ENCODE results near the gene ZNF516. TPM values are rescaled to one million over a fixed set of nuclear protein-coding genes. Genes with fewer than 3 reads are reported as not detected.

ZNF516 gene
- total and polyA plus RNA-seq, 2 of the 4 experiments (the other 2 are of a cell fraction), result 7.9 to 16.9 TPM

DNA sequence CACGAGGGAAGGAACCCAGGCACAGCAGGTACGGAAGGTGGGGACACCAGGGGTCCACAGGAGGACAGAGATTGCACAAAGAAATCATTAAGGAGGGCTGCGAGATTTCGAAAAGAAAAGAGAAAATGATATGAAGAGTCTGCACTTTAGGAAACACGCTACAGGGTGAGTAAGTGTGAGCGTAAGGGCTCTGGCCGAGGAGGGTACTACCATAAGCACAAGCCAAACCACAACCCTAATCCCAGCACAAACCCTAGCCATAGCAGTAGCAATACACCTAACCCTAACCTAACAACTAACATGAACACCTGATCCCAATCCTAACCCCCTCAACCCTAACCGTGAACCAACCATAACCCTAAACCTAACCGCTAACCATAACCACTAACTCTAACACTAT lies 104.0 kb downstream of the ZNF516 start:
- CTCF ChIA-PET, result no interaction called here
- 89 to 100% methylated on average over 2 of the region's 9 CpGs for WGBS, 2 experiments (ENCODE audit: extremely low coverage in 2 of 2, insufficient read length in 1 of 2)
- no TSS peak for BruUV-seq (replicated peaks)

More for the DNA sequence above, 104.0 kb downstream of the ZNF516 start:
- Histone ChIP-seq H3K9me1 (ENCODE audit: insufficient read depth, low read length) (peaks cover 43% of the 10 kb centered on the region), H3K4me2 (ENCODE audit: low read depth, low read length) (no peak overlapping the region), H3K9ac (ENCODE audit: low read depth, low read length) (no peak overlapping the region), H2BK15ac (ENCODE audit: low read depth, low read length) (no peak overlapping the region), H3K4me1 (ENCODE audit: control insufficient read depth, insufficient read depth, low read length) (peaks cover 18% of the 10 kb centered on the region), H3K56ac (ENCODE audit: extremely low read depth, insufficient read depth, low read length) (no peak overlapping the region), H2BK5ac (ENCODE audit: low read depth, low read length, poor library complexity, severe bottlenecking) (no peak overlapping the region), H2BK120ac (ENCODE audit: low read depth, low read length) (no peak overlapping the region), H3K9me3 (ENCODE audit: control insufficient read depth, insufficient read depth, low read length) (no peaks in the 10 kb centered on the region), H4K91ac (ENCODE audit: insufficient read depth, low read depth, low read length) (no peak overlapping the region), H3K4me3 (ENCODE audit: insufficient read depth, low read depth, low read length) (no peak overlapping the region), H3K23ac (ENCODE audit: low read depth, low read length) (no peak overlapping the region), H2AK5ac (ENCODE audit: low read depth, low read length) (no peak overlapping the region), H3K36me3 (ENCODE audit: control insufficient read depth, insufficient read depth, low read length) (peaks cover 4% of the 10 kb centered on the region; the same call in 1 of the 2 replicates), H3K27ac (ENCODE audit: insufficient read depth, low read length) (no peak overlapping the region), H3K4ac (ENCODE audit: low read depth, low read length) (no peak overlapping the region), H3K14ac (replicated peaks; ENCODE audit: low read depth, low read length) (no peak overlapping the region), H2BK20ac (ENCODE audit: low read depth, low read length) (no peak overlapping the region), H4K20me1 (ENCODE audit: insufficient read depth, low read length) (peaks cover 79% of the 10 kb centered on the region), H4K8ac (ENCODE audit: low read depth in 2 of 2, low read length in 2 of 2) (no peak overlapping the region), H2AK9ac (replicated peaks; ENCODE audit: low read depth, low read length, poor library complexity) (no peak overlapping the region), H2AFZ (replicated peaks; ENCODE audit: low read length, poor library complexity) (no peak overlapping the region), H3K79me1 (ENCODE audit: low read depth in 1 of 2, low read length in 2 of 2) (peaks cover 39 to 78% of the 10 kb centered on the region in 2 experiments), H3K27me3 (ENCODE audit: control insufficient read depth, insufficient read depth, low read length) (no peaks in the 10 kb centered on the region), H4K5ac (ENCODE audit: low read depth, low read length) (no peak overlapping the region), H3K18ac (ENCODE audit: low read depth, low read length) (no peak overlapping the region)
- in situ Hi-C loops (cut with MboI; ENCODE audit: low sequenced_read_pairs) (no loop called here), dilution Hi-C loops (cut with HindIII; ENCODE audit: low sequenced_read_pairs, unreplicated experiment) (no loop called here), intact Hi-C loops (cut with micrococcal nuclease) (no loop called here)
- ATAC-seq (ENCODE audit: low read depth), result no peak
- no peak for DNase-seq
- POLR2A ChIA-PET (ENCODE audit: unreplicated experiment), result no interaction called here
- TF ChIP-seq NFE2L2 (IDR thresholded peaks at IDR 0.05; ENCODE audit: low read depth, low read length) (no peak), SMC3 (IDR thresholded peaks at IDR 0.05; ENCODE audit: low read depth, low read length) (no peak), RAD21 (IDR thresholded peaks at IDR 0.05; ENCODE audit: low read length) (no peak), RCOR1 (IDR thresholded peaks at IDR 0.05; ENCODE audit: insufficient replicate concordance, low read length) (no peak), POLR2A (IDR thresholded peaks at IDR 0.05; ENCODE audit: low read depth, low read length) (no peak), RFX5 (IDR thresholded peaks at IDR 0.05; ENCODE audit: low read depth, low read length) (no peak), FOS (IDR thresholded peaks at IDR 0.05; ENCODE audit: low read depth, low read length) (no peak)
- TF ChIP-seq, protein P1, sequence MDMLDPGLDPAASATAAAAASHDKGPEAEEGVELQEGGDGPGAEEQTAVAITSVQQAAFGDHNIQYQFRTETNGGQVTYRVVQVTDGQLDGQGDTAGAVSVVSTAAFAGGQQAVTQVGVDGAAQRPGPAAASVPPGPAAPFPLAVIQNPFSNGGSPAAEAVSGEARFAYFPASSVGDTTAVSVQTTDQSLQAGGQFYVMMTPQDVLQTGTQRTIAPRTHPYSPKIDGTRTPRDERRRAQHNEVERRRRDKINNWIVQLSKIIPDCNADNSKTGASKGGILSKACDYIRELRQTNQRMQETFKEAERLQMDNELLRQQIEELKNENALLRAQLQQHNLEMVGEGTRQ (IDR thresholded peaks at IDR 0.05; ENCODE audit: low read depth, low read length), result no peak
